ENCODE measurements around the gene CERK. TPM values are rescaled to one million over a fixed set of nuclear protein-coding genes. Genes with fewer than 3 reads are reported as not detected.

CERK gene
- total RNA-seq, 1 experiment from 2014 or later, result 24.9 TPM

DNA sequence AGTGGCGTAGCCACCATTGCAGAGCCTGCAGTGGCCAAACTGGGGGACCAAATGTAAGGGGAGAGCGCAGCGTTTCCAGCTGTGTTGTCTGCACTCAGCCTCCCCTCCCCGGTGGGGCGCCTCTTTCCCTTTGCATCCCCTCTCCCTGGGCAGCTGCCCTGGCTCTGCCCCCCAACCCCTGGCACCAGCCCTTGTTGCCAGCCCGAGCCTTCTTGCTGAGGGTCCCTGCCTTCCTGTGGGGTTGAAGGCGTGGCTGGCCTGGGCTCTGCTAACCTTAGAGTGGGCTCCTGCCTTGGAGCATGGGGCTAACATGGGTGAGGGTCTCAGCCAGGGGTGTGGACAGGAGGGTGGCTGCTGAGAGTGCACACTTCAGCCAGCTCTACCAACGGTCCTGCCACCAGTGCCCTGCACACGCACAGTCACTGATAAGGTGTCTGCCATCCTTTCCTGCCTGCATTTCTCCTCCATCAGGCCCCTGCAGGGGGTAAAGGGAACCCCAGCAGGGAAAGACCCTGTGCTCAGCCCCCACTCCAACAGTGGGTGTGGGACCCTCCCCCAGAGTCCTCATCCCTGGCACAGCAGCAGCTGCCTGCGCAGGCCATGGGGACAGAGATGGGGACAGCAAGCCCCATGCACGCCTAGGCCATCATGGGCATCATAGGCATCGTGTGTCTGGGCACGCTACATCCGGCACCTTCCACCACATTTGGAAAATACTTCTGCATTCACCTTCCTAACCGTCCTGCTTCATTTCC is 43.5 kb downstream of the CERK start:
- no peak overlapping the region for H3K4me3 ChIP-seq

DNA sequence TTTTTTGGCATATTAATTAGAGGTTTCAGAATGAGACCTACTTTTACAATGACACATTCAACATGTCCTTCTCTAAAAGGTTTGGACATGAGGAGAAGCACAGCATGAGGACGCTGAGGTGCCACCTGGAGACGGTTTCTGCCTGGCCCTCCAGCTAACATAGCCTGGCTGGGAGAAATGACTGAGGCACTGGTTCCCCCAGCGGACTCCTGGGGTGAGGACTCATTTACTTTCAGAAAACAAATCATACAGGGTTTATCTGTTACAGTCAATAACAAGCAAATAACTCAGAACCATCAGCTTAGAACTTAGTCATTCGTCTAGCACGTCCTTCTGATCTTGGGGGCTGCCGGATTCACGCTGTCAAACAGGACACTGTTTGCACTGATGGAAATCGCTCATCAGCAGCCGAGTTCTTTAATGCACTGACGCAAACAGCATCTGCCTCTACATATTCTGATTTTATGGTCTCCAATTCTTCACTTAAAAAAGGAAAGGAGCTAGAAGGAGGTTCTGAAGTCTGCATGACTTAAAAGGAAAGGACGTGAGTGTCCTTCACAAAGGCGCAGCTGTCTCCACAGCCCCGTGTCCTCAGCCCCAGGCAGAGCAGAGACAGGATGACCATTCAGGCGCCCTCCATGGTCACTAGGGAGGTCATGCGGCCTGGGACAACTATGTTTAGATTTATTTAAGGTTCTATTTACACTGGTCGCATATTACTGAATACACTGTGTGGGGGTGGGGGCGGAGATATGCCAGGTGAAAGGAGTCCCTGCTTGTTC is 44.2 kb downstream of the CERK start:
- CTCF ChIA-PET, result no interaction called here
- Histone ChIP-seq H3F3A (ENCODE audit: insufficient read depth, low read depth) (peaks cover 19% of the 10 kb centered on the region; the same call in 1 of the 2 replicates), H3K9me3 (ENCODE audit: insufficient read depth, low read depth) (no peaks in the 10 kb centered on the region)

More for the DNA sequence above, 43.5 kb downstream of the CERK start:
- H3K36me3 ChIP-seq (ENCODE audit: low read depth), result no peaks in the 10 kb centered on the region
- intact Hi-C loops (cut with micrococcal nuclease; ENCODE audit: unreplicated experiment), result no loop called here
- no peaks in the 10 kb centered on the region for H4K20me1 ChIP-seq (ENCODE audit: insufficient read depth)
- H3K27ac ChIP-seq, result no peak overlapping the region
- no peaks in the 10 kb centered on the region for H3K4me1 ChIP-seq (replicated peaks; ENCODE audit: insufficient read depth)
- no peak for TF ChIP-seq EZH2 (IDR thresholded peaks at IDR 0.05; ENCODE audit: low read depth)
- TF ChIP-seq, protein P1, sequence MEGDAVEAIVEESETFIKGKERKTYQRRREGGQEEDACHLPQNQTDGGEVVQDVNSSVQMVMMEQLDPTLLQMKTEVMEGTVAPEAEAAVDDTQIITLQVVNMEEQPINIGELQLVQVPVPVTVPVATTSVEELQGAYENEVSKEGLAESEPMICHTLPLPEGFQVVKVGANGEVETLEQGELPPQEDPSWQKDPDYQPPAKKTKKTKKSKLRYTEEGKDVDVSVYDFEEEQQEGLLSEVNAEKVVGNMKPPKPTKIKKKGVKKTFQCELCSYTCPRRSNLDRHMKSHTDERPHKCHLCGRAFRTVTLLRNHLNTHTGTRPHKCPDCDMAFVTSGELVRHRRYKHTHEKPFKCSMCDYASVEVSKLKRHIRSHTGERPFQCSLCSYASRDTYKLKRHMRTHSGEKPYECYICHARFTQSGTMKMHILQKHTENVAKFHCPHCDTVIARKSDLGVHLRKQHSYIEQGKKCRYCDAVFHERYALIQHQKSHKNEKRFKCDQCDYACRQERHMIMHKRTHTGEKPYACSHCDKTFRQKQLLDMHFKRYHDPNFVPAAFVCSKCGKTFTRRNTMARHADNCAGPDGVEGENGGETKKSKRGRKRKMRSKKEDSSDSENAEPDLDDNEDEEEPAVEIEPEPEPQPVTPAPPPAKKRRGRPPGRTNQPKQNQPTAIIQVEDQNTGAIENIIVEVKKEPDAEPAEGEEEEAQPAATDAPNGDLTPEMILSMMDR (conservative IDR thresholded peaks at IDR 0.05), result no peak
- H3F3A ChIP-seq (ENCODE audit: insufficient read depth, low read depth), result peaks cover 19% of the 10 kb centered on the region; the same call in 1 of the 2 replicates
- H3K9me3 ChIP-seq (ENCODE audit: insufficient read depth, low read depth), result no peaks in the 10 kb centered on the region
- no TSS peak for BruUV-seq (replicated peaks)
- POLR2A ChIA-PET (ENCODE audit: unreplicated experiment), result no interaction called here
- no peak overlapping the region for H2AFZ ChIP-seq
- H3K27me3 ChIP-seq (ENCODE audit: insufficient read depth, low read depth), result no peaks in the 10 kb centered on the region
- H3K9me2 ChIP-seq (ENCODE audit: insufficient read depth), result no peaks in the 10 kb centered on the region
- no peak for DNase-seq
- no peaks in the 10 kb centered on the region for H3K79me2 ChIP-seq (ENCODE audit: low read depth)
- CTCF ChIA-PET, result no interaction called here
- H3K4me2 ChIP-seq, result no peak overlapping the region

DNA sequence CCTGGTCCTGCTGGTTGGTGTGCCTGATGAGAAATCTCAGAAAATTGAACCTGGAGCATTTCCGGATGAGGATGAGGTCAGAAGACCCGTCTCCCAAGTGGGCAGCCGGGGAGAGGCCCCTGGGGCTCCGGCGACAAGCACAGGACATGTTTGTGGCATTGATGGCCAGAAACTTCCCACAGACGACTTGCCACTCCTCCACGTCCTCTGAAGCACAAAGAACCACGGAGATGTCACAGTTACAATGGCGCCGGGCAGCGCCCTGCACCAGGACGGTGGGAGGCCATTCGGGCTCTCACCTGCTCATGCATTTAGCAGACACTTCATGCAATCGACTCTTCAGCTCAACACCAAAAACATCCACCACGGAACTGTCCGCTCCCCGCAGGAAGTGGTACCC is 46.5 kb downstream of the CERK start:
- Histone ChIP-seq H3K27me3 (ENCODE audit: insufficient read depth, low read depth) (no peaks in the 10 kb centered on the region), H3K4me3 (no peak overlapping the region), H3K4me1 (replicated peaks; ENCODE audit: insufficient read depth) (no peaks in the 10 kb centered on the region), H3K27ac (no peak overlapping the region), H3K79me2 (ENCODE audit: low read depth) (no peaks in the 10 kb centered on the region), H3F3A (ENCODE audit: insufficient read depth, low read depth) (peaks cover 19% of the 10 kb centered on the region; the same call in 1 of the 2 replicates), H2AFZ (no peak overlapping the region), H3K4me2 (no peak overlapping the region), H3K9me2 (ENCODE audit: insufficient read depth) (no peaks in the 10 kb centered on the region), H3K9me3 (ENCODE audit: insufficient read depth, low read depth) (no peaks in the 10 kb centered on the region), H3K36me3 (ENCODE audit: low read depth) (no peaks in the 10 kb centered on the region), H4K20me1 (ENCODE audit: insufficient read depth) (no peaks in the 10 kb centered on the region)
- TF ChIP-seq EZH2 (IDR thresholded peaks at IDR 0.05; ENCODE audit: low read depth), result no peak
- TF ChIP-seq, protein P1 (conservative IDR thresholded peaks at IDR 0.05), result no peak
- intact Hi-C loops (cut with micrococcal nuclease; ENCODE audit: unreplicated experiment), result no loop called here
- no peak for DNase-seq
- ChIA-PET POLR2A (ENCODE audit: unreplicated experiment) (no interaction called here), CTCF (no interaction called here)
- no TSS peak for BruUV-seq (replicated peaks)

More for the DNA sequence above, 44.2 kb downstream of the CERK start:
- Histone ChIP-seq H3K36me3 (ENCODE audit: low read depth) (no peaks in the 10 kb centered on the region), H3K4me3 (no peak overlapping the region), H3K27ac (no peak overlapping the region), H2AFZ (no peak overlapping the region), H3K4me2 (no peak overlapping the region), H3K9me2 (ENCODE audit: insufficient read depth) (no peaks in the 10 kb centered on the region), H4K20me1 (ENCODE audit: insufficient read depth) (no peaks in the 10 kb centered on the region), H3K27me3 (ENCODE audit: insufficient read depth, low read depth) (no peaks in the 10 kb centered on the region), H3K4me1 (replicated peaks; ENCODE audit: insufficient read depth) (no peaks in the 10 kb centered on the region), H3K79me2 (ENCODE audit: low read depth) (no peaks in the 10 kb centered on the region)
- POLR2A ChIA-PET (ENCODE audit: unreplicated experiment), result no interaction called here
- BruUV-seq (replicated peaks), result no TSS peak
- no peak for TF ChIP-seq EZH2 (IDR thresholded peaks at IDR 0.05; ENCODE audit: low read depth)
- TF ChIP-seq, protein P1 (conservative IDR thresholded peaks at IDR 0.05), result no peak
- intact Hi-C loops (cut with micrococcal nuclease; ENCODE audit: unreplicated experiment), result no loop called here
- DNase-seq, result no peak

Data from PC-9 (cell line).